ENCODE results near the gene AKT1S1.

AKT1S1 gene

GRCh38 chr19:49851456-49852259 is 25.5 kb downstream of the AKT1S1 start:
- no peak for TF ChIP-seq CTCF (IDR thresholded peaks at IDR 0.05; ENCODE audit: control extremely low read depth, extremely low read depth, low read depth, missing control alignments)
- POLR2A ChIA-PET, result interaction anchor here (2.4 kb wide), 1 partner anchor 18 kb away, joined by 11 read pairs; no protein-coding TSS in a partner anchor
- CTCF ChIA-PET, result no interaction called here
- peak; percentile 50 for DNase-seq (ENCODE audit: extremely low spot score)

- no peak for TF ChIP-seq CTCF (IDR thresholded peaks at IDR 0.05; ENCODE audit: control extremely low read depth, extremely low read depth, low read depth, missing control alignments)
These were observed 26.4 kb downstream of the AKT1S1 start, which contains the start of gene PTOV1 for GRCh38 chr19:49850487-49851342. Gene PTOV1, plus strand, starts transcription at chr19:49851159.

GRCh38 chr19:49850221-49850486 is 27.0 kb downstream of the AKT1S1 start:
- no peak for DNase-seq (ENCODE audit: extremely low spot score)
- ChIA-PET CTCF (interaction anchor here (0.7 to 1.5 kb wide), 4 partner anchors 11 to 40 kb away, joined by 3 to 4 read pairs (median 4); no protein-coding TSS in a partner anchor), POLR2A (interaction anchor here (0.5 to 2.4 kb wide), 4 partner anchors 19 to 969 kb away, joined by 5 to 11 read pairs (median 8); no protein-coding TSS in a partner anchor)
- TF ChIP-seq CTCF (IDR thresholded peaks at IDR 0.05; ENCODE audit: control extremely low read depth, extremely low read depth, low read depth, missing control alignments), result no peak

More at GRCh38 chr19:49850487-49851342, 26.4 kb downstream of the AKT1S1 start, which contains the start of gene PTOV1:
- POLR2A ChIA-PET, result interaction anchor here (0.5 to 2.4 kb wide), 6 partner anchors 18 to 1275 kb away, joined by 3 to 11 read pairs (median 6); partner anchors contain the start of gene AP2A1
- CTCF ChIA-PET, result interaction anchor here (0.7 to 1.5 kb wide), 5 partner anchors 11 to 40 kb away, joined by 3 to 4 read pairs (median 3); no protein-coding TSS in a partner anchor
- peak; percentile 98 for DNase-seq (ENCODE audit: extremely low spot score)

GRCh38 chr19:49849433-49850220 is 27.5 kb downstream of the AKT1S1 start:
- CTCF ChIA-PET, result interaction anchor here (1.0 to 1.5 kb wide), 4 partner anchors 11 to 41 kb away, joined by 3 to 4 read pairs (median 4); no protein-coding TSS in a partner anchor
- no peak for TF ChIP-seq CTCF (IDR thresholded peaks at IDR 0.05; ENCODE audit: control extremely low read depth, extremely low read depth, low read depth, missing control alignments)
- no peak for DNase-seq (ENCODE audit: extremely low spot score)
- POLR2A ChIA-PET, result interaction anchor here (0.6 to 2.4 kb wide), 2 partner anchors 20 to 22 kb away, joined by 8 to 11 read pairs; no protein-coding TSS in a partner anchor

- CTCF ChIA-PET, result interaction anchor here (1.0 kb wide), 1 partner anchor 12 kb away, joined by 3 read pairs; no protein-coding TSS in a partner anchor
- DNase-seq (ENCODE audit: extremely low spot score), result no peak
- POLR2A ChIA-PET, result interaction anchor here (0.6 to 2.4 kb wide), 2 partner anchors 20 to 162 kb away, joined by 3 to 11 read pairs; no protein-coding TSS in a partner anchor
- no peak for TF ChIP-seq CTCF (IDR thresholded peaks at IDR 0.05; ENCODE audit: control extremely low read depth, extremely low read depth, low read depth, missing control alignments)
These were observed 28.2 kb downstream of the AKT1S1 start for GRCh38 chr19:49848938-49849337.
